GM20000 (cell line): ENCODE data around the gene MAGIX.
"Not testable (repeated sequence)": the region's sequence is repeated elsewhere in the genome, so short reads cannot be mapped to it uniquely, and the experiment has no call there.

ENCODE experiments used
- DNase-seq: peaks from one replicate; pipeline ENCODE4 v3.0.0; 2012; ENCODE audit warnings: low spot score
- TF ChIP-seq, protein P1 (sequence below): IDR thresholded peaks from 2 replicates; pipeline ENCODE4 v1.5.1; 2012; ENCODE audit warnings: mild to moderate bottlenecking, control low read depth; ENCODE audit errors: extremely low read depth, missing control alignments

MAGIX gene

DNA sequence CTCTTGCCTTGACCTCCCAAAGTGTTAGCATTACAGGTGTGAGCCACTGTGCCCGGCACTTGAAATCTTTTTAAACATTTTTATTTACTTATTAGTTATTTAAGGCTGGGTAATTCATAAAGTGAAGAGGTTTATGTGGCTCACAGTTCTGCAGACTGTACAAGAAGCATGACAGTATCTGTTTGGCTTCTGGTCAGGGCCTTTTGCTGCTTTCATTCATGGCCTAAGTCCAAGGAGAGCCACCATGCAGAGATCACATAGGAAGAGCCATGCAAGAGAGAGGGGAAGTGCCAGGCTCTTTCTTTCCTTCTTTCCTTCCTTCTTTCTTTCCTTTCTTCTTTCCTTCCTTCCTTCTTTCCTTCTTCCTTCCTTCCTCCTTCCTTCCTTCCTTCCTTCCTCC lies 28.8 kb upstream of the MAGIX start:
- TF ChIP-seq, protein P1, sequence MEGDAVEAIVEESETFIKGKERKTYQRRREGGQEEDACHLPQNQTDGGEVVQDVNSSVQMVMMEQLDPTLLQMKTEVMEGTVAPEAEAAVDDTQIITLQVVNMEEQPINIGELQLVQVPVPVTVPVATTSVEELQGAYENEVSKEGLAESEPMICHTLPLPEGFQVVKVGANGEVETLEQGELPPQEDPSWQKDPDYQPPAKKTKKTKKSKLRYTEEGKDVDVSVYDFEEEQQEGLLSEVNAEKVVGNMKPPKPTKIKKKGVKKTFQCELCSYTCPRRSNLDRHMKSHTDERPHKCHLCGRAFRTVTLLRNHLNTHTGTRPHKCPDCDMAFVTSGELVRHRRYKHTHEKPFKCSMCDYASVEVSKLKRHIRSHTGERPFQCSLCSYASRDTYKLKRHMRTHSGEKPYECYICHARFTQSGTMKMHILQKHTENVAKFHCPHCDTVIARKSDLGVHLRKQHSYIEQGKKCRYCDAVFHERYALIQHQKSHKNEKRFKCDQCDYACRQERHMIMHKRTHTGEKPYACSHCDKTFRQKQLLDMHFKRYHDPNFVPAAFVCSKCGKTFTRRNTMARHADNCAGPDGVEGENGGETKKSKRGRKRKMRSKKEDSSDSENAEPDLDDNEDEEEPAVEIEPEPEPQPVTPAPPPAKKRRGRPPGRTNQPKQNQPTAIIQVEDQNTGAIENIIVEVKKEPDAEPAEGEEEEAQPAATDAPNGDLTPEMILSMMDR = no peak

DNA sequence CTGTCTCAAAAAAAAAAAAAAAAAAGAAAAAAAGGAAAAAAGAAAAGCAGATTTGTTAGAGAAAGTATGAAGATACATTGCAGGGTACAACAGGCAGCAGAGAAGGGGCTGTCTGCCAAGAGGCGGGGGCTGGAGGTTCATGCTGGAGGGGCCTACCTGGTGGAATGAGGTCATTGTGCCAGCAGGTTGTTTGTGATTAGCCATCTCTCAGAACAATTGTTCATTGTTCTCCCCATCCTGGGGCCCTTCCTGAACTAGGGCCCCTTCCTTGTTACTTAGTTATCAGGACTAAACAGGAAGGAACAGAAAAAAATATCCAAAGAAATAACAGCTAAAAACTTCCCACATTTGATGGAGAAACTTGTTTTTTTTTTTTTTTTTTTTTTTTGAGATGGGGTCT lies 25.1 kb upstream of the MAGIX start:
- TF ChIP-seq, protein P1 = no peak
- no peak for DNase-seq

More for the DNA sequence above, 28.8 kb upstream of the MAGIX start:
- DNase-seq = no peak

DNA sequence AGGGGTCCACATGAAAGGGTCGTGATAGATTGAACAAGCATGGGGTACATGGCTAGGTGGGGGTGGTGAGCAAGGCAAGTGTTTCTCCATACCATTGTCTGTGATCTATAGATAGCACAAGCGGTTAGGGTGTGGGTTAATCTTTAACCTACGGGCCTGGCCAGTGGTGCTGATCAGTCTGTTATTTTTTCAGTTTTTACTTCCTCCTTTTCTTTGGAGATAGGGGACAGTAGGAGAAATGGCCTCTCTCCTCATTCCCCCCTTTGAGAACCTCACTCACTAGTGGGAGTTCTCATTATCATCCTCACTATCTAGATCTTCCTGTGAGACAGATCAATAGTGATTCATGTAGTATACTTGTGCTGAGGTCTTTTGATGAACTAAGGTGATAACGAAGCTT lies 22.8 kb upstream of the MAGIX start:
- TF ChIP-seq, protein P1 = no peak
- DNase-seq = no peak

DNA sequence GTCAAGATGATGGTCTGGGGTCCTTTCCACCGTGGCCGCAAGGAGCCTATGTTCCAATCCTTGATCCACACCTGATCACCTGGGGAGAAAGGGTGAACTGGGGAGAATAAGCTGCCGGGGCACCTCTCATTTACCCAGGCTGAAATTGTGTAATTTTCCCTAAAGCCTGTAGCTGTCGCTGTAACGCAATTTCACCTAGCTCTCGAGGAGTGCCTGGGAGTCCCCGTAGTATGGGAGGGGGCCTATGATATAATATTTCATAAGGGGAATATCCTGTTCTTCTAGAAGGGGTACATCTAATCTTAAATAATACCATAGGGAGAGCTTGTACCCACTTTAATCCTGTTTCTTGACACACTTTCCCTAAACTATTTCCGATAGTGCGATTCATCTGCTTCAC lies 20.3 kb upstream of the MAGIX start:
- DNase-seq = not testable (repeated sequence)

DNA sequence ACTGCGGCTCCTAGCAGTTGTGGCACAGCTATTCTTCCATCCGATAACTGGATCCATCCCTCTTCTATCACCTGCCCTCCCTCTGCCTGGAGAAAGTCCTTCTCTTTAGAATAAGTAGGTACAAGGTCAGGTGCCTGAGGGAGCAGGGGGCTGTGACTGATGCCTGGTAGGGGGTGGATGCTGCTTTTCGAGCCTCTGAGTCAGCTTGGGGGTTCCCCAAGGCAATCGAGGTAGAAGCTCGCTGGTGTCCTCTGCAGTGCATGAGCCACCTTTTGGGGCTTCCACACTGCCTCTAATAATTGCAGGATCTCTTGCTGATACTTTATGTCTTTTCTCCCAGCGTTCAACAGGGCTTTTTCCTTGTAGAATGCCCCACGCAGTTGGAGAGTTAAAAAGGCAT lies 19.4 kb upstream of the MAGIX start:
- not testable (repeated sequence) for DNase-seq

DNA sequence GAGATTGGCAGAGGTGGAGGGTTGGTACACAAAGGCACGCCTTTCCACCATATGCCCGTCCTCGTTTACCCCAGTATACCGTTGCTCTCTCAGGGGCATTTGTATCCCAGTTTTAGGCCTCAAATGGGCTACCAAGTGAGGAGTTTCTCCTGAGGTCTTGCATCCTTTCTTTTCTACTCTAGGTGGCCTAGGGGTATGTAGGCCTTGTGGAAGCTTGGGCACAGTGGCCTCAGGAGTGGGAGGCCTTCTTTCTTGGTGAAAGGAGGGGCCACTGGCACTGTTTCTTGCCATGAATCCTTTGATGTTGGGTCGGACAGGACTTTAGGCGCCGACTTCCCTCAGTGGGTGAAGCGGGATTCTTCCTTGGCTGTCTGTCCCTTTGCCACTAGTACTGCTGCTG lies 15.3 kb upstream of the MAGIX start:
- TF ChIP-seq, protein P1 = no peak
- no peak for DNase-seq

DNA sequence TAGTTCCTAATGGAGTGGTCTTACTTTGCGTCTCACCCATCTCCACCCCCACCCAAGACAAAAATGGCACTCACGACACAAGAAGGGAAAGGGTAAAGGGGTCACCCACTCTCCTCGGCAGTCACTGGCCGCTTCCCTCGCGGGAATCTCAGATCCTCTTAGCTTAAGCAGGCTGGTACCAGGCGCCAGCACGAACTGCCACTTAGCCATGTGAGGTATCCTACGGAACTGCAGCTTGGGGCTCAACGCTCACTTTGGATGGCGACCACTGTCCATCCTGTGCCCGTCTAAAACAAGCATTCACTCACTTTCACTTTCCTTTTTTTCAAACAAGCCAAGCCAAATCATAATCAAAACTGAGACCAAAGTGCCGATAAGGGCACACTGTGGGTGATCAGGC lies 14.6 kb upstream of the MAGIX start:
- TF ChIP-seq, protein P1 = no peak
- DNase-seq = no peak

DNA sequence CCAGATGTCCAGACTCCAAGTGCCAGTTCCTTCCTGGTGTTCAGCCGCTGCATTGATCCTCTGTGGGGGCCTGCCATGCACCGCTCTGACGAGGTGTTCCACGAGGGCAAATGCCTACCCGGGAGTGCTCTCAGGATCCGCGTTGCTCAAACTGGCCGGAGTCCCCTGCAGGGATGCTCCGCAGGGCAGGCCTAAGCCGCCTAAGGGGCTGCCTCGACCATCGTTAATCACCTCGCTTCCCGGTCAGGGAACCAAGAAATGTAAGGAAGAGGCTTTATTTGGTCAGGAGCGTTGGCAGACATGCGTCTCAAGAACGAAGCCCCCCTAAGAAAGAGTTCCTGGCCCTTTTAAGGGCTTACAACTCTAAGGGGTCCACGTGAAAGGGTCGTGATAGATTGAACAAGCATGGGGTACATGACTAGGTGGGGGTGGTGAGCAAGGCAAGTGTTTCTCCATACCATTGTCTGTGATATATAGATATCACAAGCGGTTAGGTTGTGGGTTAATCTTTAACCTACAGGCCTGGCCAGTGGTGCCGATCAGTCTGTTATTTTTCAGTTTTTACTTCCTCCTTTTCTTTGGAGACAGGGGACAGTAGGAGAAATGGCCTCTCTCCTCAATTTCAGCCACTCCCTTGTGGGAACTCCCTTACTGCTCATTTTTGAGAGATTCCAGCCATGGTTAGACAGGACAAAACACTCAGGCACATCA lies 14.0 kb upstream of the MAGIX start:
- DNase-seq = not testable (repeated sequence)

DNA sequence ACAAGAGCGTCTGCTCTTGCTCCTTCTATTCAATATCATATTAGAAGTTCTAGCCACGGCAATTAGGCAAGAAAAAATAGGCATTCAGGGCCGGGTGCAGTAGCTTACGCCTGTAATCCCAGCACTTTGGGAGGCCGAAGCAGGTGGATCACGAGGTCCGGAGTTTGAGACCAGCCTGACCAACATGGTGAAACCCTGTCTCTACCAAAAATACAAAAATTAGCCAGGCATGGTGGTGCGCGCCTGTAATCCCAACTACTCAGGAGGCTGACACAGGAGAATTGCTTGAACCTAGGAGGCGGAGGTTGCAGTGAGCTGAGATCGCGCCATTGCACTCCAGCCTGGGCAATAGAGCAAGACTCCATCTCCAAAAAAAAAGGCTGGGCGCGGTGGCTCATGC lies 13.3 kb upstream of the MAGIX start:
- not testable (repeated sequence) for DNase-seq

DNA sequence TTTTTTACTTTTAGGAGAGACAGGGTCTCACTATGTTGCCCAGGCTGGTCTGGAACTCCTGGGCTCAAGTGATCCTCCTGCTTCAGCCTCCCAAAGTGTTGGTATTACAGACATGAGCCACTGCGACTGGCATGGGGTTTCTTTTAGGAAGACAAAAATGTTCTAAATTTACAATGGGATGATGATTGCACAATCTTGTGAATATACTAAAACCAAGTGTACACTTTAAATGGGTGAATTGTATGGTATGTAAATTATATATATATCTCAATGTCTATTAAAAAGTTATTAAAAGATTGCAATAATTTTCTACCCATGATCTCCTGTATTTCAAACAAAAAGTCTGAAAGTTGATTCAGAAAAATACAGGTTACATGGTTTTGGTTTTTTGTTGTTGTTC lies 9.1 kb upstream of the MAGIX start:
- TF ChIP-seq, protein P1 = no peak
- no peak for DNase-seq
